Right lobe of liver (tissue), 6 donors: ENCODE measurements around the gene SLC30A1. TPM values are rescaled to one million over a fixed set of nuclear protein-coding genes. Genes with fewer than 3 reads are reported as not detected.

Experiments
- ATAC-seq, 4 donors: fragments of 200-7000 bp; cut with Tn5 transposase; one replicate each; pipeline ENCODE4 v1.9.1; 2020; ENCODE audit warnings: mild to moderate bottlenecking in 4 of 4, moderate library complexity in 4 of 4
- DNase-seq, 3 donors: peaks; one replicate each; pipeline ENCODE4 v3.0.0-alpha.2; 2020
- H3K27ac ChIP-seq, 3 donors: fragments of 200-600 bp; one replicate each; pipeline ENCODE4 v1.8.0; 2022
- H3K27me3 ChIP-seq, 2 donors: fragments of 200-600 bp; one replicate each; pipeline ENCODE4 v1.8.0; 2022
- H3K36me3 ChIP-seq, 4 donors: fragments of 200-600 bp; sonication (generic) in 1 of 4; one replicate each; pipeline versions ENCODE4 v1.5.1 to v1.8.0; 2017 to 2022; ENCODE audit warnings: control low read depth in 1 of 4
- H3K4me1 ChIP-seq, 4 donors: fragments of 200-600 bp; sonication (generic) in 1 of 4; one replicate each; pipeline versions ENCODE4 v1.5.1 to v1.8.0; 2017 to 2022; ENCODE audit warnings: control low read depth in 1 of 4
- H3K4me3 ChIP-seq, 3 donors: fragments of 200-600 bp; one replicate each; pipeline ENCODE4 v1.8.0; 2022
- H3K9me3 ChIP-seq, 4 donors: fragments of 200-600 bp; sonication (generic) in 1 of 4; one replicate each; pipeline versions ENCODE4 v1.5.1 to v1.8.0; 2017 to 2022; ENCODE audit warnings: control low read depth in 1 of 4
- CTCF ChIP-seq, 4 donors: fragments of 200-600 bp in 3 of 4; fragments of 450-650 bp in 1 of 4; IDR thresholded peaks; one replicate each; pipeline versions ENCODE4 v1.5.1 to v1.8.0; 2016 to 2022; ENCODE audit warnings: antibody characterized with exemption in 4 of 4, mild to moderate bottlenecking in 2 of 4
- POLR2A ChIP-seq: fragments of 450-650 bp; IDR thresholded peaks from one replicate; pipeline ENCODE4 v1.6.1; 2017; ENCODE audit warnings: antibody characterized with exemption, mild to moderate bottlenecking
- WGBS: methylation state at CpG from one replicate; pipeline ENCODE4 v1.1.6; 2018; ENCODE audit warnings: low coverage, low lambda C conversion rate; ENCODE audit not compliant: insufficient coverage; ENCODE audit errors: missing lambda C conversion rate; 5-methylcytosine and 5-hydroxymethylcytosine counted together
- intact Hi-C, 2 donors: fragments of 100-400 bp; cut with DNase I; formaldehyde crosslinking; loops; one replicate each; pipeline versions ENCODE4 v1.11.2 to v1.14.1; 2022
- total RNA-seq, 6 experiments: library from RNA; depleted of rRNA in 2 of 6; stranded (reverse); fragments of >200 nt in 2 of 6; fragmentation: NEBNext Ultra II Directional in 3 of 6; extraction: Animal tissue kit (Norgen Biotek cat#: 25700) in 3 of 6; gene quantifications; one replicate each; pipeline versions ENCODE4 v1.1.0 to v1.2.4, GENCODE V29; 2016 to 2023
- donor health status: DM: no; HTN: yes; CAD: no.
- donor health status: DM: no; HTN: no; CAD: no.
- donor health status: DM: no; HTN: no; CAD: no.
- donor health status: DM: no; HTN: yes; CAD: no.
- donor health status: DM: no; HTN: yes; CAD: no.

The SLC30A1 gene
- total RNA-seq, 6 experiments from 2014 or later: 23.2 to 72.9 (median 48.2) TPM

DNA sequence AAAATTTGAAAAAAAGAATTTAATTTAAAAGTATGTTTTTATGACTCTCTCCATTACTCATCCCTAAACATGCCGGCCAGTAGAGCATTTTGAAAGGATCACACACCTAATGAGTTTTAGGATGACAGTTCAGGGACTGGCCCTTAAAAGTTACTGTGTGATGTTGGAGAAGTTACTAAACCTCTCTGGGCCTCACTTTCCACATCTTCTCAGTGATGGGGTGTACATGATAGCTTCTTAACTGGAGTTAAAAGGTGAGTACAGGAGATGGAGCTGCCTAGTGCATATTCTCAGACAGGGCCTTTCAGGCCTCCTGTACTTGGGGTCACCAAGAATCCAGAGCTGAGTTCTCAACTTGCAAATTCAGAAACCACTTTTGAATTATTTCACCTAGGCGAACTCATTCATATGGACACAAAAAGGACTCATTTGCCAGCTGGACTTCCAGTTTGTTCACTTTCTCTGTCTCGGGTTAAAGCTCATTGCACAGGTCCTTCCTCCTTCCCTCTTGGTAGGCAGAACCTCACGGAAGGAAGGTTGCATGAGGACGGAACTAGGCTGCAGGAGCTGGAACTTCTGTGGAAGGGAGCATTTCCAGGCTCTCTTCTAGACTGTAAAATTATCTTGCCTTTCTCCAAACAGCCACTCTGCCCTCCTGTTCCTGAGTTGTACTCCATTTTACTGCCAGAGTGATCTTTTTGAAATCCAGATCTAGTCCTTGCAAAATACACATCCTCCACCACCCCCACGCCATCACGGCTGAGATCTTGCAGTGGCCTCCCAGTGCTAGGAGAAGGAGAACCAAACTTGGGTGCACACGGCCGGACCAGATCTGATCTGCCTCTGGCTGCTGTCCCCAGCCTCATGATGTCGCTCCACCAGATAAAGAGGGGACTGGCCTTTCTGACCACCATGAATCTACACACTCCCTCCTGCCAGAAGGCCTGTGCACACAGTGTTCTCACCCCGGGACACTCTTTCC lies 4.3 kb upstream of the SLC30A1 start:
- WGBS: 71% methylated on average over 10 of the region's 11 CpGs
- H3K9me3 ChIP-seq: no peaks in the 10 kb centered on the region
- no peak overlapping the region for H3K27ac ChIP-seq
- no peaks in the 10 kb centered on the region for H3K36me3 ChIP-seq
- TF ChIP-seq POLR2A: no peak
- TF ChIP-seq CTCF (IDR thresholded peaks at IDR 0.05): no peak
- no peak for ATAC-seq
- intact Hi-C loops: no loop called here
- peaks cover 0 to 13% (median 0%) of the 10 kb centered on the region in 4 donors for H3K4me1 ChIP-seq
- no peak for DNase-seq
- no peak overlapping the region for H3K4me3 ChIP-seq
- H3K27me3 ChIP-seq: no peaks in the 10 kb centered on the region

GRCh38 chr1:211581526-211581925 lies 2.6 kb upstream of the SLC30A1 start:
- Histone ChIP-seq H3K27me3 (no peaks in the 10 kb centered on the region), H3K4me1 (peaks cover 0 to 13% (median 0%) of the 10 kb centered on the region in 4 donors), H3K4me3 (no peak overlapping the region), H3K9me3 (no peaks in the 10 kb centered on the region), H3K27ac (no peak overlapping the region), H3K36me3 (no peaks in the 10 kb centered on the region)
- intact Hi-C loops: no loop called here
- no peak for ATAC-seq
- WGBS: 67% methylated on average over 3 of the region's 3 CpGs
- TF ChIP-seq CTCF (IDR thresholded peaks at IDR 0.05) (no peak), POLR2A (no peak)
- no peak for DNase-seq

DNA sequence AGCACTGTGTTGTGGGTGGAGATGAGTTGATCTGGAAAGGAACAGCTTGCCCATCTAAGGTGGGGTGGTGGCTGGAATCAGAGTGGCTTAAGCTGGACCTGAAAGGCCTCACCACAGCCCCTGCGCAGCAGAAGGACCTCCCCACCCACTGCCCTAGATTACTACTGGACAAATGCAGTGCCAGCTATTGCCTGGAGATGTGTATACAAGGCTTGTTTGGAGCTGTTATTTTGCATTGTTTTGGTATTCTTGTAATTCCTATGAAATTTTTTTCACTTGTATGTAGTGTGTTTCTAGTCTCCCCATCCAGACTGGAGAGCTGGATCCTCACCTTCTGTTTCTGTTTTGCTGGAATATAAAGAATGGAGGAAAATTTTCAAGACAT lies 1.3 kb upstream of the SLC30A1 start:
- intact Hi-C loops: no loop called here
- WGBS: 0% methylated on average over 1 of the region's 1 CpG
- no peak for DNase-seq

More for the DNA sequence above, 1.3 kb upstream of the SLC30A1 start:
- no peaks in the 10 kb centered on the region for H3K9me3 ChIP-seq
- H3K27me3 ChIP-seq: no peaks in the 10 kb centered on the region
- peaks cover 0 to 16% (median 4%) of the 10 kb centered on the region in 4 donors for H3K4me1 ChIP-seq
- H3K36me3 ChIP-seq: peaks cover 0 to 9% (median 6%) of the 10 kb centered on the region in 4 donors
- H3K4me3 ChIP-seq: peak overlapping the region in 2 of 3 donors; percentile 71 to 97
- TF ChIP-seq POLR2A: no peak
- TF ChIP-seq CTCF (IDR thresholded peaks at IDR 0.05): no peak
- no peak for ATAC-seq
- H3K27ac ChIP-seq: peak overlapping the region; percentile 9 to 83 (median 67)
